GM21825 (cell line): Measurements from ENCODE around the gene WDR86.

Source experiments
- ATAC-seq: cut with Tn5 transposase; IDR thresholded peaks from one replicate; pipeline ENCODE4 v1.9.1; 2021; ENCODE audit warnings: mild to moderate bottlenecking, moderate library complexity; ENCODE audit not compliant: unreplicated experiment

The WDR86 gene

DNA sequence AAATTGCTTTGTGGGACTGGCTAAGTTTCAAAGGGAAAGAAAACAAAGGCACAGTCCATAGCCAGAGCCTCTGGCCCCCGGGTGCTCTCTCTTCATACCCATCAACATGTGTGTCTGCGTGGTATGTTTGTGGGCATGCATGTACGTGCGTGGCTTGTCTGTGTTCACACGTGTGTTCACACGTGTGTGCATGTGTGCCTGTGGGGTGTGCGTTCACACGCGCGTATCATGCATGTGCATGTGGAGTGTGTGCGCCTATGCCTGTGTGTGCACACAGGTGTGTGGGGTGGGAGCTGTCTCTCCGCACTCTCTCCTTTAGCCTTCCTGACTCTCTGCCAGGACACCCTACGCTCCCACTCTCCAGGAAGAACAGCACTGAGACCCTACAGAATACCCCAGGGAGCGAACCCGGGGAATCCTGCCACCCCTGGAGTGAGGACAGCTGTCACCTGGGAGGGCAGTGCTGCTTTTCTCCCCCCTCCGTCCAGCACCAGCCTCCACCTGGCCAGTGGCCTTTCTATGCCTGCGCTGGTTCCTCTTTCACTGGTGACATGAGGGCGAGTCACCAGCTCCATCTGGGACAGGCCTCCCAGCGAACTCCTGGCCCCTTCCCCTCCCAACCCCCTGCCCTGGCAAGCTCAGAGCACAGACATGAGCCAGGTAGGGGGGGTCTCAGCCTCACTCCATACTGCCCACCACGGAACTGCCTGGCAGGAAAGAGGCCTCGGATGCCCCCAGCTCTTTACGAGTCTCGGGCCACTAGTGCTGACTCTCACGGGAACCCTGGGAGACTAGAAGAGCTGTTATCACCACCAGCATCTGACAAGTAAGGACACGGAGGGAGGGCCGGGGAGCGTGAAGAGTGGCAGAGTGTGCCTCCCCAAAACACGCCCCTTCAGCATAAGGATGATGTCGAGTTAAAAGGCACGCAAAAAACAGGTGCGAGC is 16.5 kb downstream of the WDR86 start:
- ATAC-seq, result no peak

DNA sequence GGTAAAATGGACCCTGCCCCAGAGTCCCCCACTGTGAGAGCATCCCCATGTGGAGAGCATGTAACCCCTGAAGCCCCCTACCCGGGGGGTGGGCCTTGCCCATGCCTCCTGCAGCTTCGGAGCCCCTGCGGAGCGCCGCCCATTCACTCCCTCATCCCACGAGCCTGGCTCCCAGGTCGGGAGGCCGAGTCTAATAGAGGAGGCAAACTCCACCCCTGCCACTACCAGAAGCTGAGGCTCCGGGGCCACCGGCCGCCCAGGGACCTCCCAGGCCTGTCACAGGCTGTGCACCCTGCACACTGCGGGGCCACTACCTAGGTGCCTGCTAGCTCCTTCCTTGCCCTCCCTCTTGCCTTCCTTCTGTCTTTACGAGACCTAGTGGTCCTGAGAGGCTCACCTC is 17.4 kb downstream of the WDR86 start:
- ATAC-seq, result no peak

DNA sequence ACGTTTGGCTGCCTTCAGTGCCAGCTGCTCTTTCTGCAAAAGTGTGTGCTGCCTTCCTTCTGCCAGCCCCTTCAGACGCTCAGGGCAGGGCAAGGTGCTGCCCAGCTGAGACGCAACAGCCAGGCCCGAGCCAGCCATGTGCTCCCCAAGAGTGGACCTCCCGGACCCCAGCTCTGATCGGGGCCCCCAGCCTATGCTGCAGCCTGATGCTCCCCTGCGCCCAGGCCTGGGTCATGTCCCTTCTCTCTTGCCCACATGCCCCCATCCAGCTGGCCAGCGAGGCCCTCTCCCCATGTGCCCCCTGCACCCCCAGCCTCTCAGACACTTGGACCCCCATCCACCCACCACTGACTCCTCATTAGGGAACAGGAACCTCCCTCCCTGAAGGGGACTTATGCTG is 17.8 kb downstream of the WDR86 start:
- no peak for ATAC-seq

DNA sequence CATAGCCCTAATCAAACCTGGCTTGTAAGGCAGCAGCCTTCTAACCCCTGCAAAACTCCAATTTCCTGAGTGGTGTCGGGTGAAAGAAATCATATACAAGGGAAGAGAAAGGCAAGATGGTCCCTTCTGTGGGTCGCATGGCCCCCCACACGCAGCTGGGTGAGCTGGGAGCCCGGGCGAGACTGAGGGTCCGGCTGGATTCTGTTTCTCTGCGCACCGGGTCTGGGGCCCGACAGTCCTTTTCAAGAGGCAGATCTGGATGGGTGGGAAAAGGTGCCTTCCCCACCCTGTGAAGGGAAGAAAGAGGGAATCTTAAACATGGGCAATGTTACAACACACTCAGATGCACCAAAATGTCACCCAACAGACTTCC is 18.5 kb downstream of the WDR86 start:
- ATAC-seq, result no peak

DNA sequence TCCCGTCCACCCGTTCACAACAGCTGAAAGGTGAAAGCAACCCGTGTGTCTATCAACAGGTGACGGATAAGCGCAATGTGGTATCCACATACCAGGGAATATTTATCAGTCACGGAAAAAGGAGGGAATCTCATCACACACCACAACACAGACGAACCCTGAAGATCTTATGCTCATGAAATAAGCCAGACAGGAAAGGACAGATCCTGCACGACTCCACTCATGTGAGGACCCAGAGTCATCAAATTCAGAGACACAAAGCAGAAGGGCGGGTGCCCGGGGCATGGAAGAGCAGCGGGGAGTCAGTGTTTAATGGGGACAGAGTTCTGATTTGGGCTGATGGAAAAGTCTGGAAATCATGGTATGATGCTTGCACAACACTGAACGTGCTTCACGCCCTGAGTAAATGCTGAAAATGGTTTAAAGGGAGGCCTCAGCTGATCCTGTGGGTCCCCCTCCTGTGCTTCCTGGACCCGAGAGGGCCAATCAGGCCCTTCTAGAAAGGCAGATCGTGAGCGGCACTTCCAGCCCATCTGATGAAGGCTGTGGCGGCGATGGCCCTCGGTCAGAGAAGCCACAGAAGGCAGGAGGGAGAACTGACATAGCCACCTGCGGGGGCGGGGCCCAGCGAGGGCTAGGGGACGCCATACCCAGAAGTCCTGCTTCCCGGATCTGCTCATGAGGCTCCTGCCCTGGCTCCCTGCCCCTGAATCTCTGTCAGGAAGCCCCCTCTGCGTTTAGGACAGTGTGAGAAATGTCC is 19.1 kb downstream of the WDR86 start:
- ATAC-seq, result no peak

DNA sequence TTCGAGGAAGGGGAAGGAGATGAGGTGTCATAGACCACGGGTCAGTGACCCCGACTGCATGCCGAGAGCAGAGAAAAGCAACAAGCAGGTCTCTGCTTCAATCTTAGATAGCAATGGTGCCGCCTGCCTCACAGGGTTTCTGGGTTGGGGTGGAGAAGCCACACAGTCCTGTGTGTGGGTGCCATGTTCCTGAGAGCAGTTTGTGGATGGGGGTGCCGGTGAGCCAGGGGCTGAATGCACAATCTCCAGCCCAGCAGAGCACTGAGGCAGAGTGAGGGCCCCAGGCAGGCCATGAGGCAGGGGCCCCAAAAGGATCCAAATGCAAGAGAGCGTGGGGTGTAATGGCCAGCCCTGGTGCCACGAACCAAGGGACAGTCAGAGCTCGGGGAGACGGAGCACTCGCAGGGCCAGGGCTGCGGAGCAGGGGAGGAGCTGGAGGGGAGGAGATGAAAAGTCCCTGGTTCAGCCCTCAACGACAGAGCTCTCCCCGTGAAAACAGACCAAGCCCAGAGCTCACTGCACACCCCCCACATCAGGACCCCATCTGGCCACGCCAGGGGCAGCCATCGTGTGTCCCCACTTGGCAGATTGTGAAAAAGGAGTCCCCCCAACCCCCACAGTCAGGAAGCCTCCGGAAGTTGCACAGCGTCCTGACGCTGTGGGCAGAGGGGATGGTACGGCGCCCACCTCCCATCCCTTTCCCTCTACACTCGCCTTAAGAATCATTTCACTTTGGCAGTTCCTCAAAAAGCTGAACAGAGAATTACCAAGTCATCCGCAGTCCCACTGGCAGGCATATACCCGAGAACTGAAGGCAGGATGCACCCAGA is 19.9 kb downstream of the WDR86 start:
- no peak for ATAC-seq

DNA sequence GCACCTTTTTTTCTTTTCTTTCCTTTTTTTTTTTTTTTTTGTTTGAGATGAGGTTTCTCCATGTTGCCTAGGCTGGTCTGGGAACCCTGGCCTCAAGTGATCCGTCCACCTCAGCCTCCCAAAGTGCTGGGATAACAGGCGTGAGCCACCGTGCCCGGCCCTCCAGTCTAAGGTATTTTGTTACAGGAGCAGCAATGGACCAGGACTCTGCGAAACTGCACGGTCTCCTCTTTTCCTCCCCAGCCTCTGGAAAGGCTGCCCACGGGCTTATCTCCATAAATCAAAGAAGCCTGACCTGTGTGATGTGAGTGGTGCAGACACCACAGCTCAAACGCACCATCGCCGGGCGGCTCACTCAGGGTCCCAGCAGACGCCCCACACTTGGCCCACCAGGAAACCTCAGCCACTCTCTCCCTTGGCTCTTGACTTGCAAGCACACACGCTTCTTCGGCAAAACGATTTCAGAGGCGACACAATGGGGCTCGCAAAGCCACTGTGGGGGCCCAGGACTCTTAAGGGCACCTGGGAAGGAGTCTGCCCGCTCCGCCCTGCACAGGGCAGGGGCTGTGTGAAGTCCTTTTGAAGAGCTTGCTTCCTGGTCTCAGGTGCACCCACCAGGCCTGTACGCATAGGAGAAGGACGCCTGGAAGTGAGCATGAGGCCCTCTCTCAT is 20.6 kb downstream of the WDR86 start:
- no peak for ATAC-seq

DNA sequence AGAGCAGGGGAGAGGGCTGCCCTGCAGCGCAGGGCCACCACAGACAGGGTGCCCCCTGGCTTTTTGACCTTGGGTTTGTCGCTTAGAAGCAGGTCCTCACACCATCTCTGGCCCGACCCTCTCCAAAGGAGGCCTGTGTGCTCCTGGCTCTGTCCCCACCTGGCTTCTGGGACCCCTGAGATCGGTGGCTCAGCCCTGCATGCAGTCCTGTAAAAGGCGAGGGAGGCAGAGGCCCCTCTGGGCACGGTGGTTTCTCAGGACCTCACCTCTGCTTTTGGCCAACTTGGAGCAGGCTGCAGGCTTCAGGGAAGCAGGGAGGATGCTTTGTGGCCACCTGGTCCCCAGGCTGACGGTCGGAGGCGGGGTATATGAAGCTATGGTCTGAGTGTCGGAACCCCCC is 21.4 kb downstream of the WDR86 start:
- no peak for ATAC-seq

DNA sequence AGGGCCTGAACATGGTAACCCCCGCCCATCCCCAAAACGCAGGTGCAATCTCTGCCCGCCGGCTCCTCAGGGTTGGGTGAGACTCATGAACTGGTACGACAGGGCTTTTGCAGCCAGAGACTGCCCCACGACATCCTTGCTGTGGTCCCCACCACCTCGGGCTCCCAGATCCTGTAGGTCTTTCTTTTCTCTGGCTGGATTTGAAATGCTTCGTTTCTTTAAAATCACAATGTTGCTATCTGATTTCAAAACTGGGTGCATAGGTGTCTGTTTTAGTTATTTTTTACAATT is 21.9 kb downstream of the WDR86 start:
- ATAC-seq, result no peak

DNA sequence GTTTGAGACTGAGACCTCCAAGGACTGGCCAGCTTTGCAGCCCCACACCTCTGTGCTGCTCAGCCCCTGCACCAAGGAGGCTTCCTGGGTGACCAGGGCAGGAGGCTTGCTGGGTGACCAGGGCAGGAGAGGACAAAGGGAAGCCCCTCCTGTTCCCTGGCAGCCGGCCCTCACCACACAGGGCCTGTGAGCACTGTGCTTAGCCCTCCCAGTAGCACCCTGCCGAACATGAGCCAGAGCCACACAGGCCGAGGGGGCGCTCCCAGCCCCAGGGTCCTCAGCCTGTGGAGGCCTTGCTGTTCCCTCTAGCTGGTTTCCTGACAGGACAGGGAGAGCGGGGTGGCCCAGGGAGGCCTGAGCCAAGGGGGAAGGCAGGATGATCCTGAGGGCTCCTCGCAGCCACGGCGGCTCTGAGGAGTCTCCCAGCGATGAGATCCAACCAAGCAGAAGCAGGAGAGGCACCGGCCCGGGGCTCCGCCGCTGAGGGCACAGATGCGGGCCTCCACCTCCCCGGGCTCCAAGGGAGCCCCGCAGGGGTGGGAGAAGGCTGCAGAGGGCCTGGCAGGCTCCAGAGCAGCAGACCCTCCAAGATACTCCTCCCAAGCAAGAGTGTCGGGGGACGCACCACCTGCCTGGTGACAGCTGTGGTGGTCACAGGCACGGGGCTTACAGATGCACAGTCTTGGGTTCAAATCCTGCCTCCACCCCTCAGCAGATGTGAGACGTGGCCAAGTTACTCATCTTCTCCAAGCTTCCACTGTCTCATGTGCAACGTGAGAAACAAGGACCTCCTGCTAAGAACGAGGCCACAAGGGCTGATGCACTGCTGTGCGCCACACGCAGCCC is 22.5 kb downstream of the WDR86 start:
- no peak for ATAC-seq

DNA sequence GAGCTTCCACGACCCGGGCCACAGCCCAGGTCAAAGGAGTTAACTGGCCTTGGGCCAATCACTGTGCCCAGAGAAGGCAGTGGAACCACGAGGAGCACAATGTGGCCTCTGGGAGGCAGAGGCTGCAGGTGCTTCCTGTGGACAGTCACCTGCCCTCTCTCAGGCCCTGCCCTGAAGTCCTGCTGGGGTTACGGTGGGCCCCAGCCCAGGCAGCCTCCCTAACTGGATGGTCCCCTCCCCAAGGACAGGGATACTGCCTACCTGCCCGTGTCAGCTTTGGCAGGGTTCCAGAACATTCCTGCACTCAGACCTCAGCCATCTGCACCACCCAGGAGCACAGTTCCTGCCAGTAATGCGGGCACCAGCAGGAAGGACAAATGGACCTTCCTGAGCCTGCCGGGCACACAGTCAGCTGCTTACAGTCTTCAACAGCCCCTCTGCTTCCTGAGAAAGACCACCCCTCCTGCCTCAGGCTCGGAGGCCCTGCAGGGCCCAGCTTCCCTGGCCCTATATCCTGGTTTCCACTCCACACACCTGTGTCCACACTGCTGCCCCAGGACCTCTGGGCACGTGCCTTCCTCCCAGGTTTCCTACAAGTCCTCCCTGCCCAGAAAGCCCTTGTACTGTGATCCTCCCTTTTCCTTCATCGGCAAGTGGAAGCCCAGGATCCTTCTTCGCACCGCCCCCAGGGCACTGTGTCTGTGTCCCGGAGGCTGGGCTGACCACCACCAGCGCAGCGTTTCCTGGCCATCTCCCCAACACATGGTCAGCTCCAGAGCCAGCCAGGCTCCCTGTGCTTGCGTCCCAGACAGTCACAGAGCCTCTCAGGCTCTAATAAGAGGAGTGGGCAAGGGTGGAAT is 23.3 kb downstream of the WDR86 start:
- no peak for ATAC-seq

DNA sequence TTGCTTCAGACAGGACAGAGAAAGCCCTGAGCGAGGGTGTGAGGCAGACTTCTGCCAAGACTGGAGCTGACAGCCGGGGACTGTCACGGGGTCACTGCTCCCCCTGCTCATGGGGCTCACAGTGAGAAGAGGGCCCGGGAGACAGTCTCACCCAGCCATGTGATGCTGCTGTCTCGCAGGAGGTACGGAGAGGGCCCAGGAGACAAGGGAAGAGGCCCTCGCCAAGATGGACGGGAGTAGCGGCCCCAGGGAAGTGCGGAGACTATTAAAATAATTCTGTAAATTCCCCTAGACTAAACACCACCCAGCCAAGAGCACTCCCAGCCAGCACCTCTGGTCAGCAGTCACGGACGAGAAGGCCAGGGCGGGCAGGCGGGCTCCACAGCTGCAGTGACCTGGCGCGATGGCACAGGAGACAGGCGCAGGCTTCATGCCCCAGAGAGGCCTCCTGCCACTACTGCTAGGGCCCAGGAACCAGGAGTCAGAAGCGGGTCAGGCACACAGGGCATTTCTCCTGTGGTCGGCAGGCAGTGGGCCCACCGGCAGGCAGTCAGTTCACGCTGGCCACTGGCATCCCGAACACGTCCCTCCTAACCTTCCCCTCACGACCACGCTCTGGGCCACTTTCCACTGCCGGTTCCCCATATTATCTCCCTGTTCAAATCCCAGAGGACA is 24.1 kb downstream of the WDR86 start:
- ATAC-seq, result no peak

DNA sequence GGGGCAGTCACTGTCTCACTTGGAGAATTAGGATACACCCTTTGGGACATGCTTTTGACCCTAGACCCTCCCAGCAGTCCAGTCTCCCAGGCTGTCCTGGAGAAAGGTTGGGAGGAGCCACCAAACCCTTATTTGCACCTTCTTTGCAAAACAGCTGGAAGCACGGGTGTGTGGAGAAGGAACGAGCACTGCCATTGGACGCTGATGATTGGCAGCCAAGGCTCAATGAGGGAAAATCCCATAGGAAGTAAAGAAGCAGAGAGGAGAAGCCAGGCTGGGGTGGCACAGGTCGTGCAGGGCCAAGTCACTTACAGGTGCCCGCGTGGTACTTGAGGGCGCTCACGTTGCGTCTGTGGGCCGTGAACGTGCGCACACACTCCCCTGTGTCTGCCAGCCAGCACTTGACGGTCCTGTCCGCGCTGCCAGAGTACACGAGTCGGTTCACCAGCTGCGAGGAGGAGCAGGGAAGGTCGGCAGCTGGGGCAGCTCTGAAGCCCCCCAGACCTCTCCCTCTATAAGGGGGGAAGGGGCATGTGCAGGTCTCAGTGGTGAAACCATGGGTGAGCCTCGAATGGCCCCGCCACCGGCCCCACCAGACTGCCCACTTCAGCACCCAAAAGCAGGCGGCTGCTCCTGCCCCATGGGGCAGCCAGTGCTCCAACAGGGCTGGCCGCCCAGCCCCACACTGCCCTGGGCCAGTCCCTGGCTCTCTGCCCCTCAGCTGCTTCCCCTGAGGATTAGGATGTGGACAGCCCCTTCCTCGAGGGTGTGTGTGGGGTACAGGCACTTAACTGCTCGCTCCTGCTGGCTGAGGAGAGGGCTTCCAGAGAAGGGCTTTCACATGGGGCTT is 24.8 kb downstream of the WDR86 start:
- no peak for ATAC-seq

DNA sequence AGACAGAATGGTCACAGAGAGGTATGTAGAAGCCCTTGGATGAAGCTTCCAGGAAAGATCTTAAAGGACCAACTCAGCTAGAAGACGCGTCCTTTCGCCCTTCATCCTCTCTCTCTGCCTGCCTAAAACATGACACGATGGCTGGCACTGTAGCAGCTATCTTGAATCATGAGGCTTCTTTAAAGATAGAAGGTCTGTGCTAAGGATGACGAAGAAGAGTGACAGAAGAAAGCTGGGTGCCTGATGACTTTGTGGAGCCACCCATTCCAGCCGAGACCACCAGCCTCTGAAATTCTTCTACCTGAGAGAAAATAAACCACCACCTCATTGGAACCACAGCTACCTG is 25.5 kb downstream of the WDR86 start:
- no peak for ATAC-seq

DNA sequence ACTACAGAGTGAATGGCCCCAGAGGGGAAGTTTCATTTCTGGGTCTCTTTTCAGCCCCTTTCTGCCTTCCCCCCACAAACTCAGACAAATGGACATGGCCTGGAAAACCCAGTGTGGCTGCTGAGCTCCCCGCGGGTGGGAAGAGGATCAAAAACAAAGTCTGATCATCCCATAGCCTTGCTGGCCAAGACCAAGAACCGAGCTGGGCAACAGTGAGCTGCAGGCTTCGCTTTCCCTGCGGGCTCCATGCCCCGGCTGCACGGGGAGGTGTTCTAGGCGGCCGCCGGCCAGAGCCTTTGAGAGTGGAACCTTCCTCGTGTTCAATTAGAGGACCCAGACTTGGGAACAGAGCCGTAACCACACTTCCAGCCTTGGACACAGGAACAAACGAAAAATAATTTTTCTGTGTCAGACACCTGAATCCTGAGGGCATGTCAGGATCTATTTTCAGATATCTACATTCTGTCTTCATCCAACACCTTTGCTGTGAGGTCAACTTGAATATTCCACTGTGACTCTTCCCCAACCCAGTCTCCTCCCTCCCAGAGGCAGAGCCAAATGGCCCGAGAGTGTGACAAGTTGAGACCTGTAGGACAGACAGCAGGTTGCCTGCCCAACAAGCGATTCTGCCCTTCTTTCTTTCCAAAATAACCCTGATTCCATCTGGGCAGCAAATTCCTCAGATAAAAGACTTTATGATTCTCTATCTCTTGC is 26.0 kb downstream of the WDR86 start:
- no peak for ATAC-seq

DNA sequence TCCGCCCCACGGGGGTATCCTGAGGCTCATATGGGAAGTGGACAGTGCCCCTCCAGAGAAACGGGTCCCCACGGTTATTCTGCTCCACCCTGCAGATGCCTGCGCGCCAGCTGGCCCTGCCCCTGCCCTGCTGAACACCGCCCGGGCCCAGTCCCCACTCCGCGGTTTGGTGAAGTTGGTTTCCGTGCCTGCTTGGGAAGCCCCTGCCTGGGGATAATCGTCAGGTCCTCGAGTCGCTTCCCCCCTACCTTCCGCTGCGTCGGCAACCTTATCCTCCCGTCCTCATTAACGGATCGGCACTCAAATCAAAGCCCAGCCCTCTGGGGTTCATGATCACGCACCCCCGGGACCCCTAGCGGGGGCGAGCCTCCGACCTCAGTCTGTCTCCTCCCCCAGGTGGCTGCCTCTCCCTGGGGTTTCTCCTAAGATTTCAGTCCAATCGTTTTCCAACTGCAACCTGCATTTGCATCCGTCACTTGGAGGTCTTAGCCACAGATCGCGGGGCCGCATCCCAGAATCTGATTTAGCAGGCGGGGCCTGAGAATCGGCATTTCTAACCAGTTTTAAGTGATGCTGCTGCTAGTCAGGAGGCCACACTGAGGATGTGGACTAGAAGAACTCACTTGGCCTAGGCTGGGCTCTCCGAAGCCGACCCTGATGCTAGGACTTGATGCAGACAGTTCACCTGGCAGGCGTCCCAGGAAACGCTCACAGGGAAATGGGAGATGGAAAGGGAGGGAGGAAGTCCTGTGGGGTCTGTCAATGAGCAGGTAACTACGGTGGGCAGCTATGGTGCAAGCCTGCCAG is 27.6 kb downstream of the WDR86 start:
- ATAC-seq, result no peak
